Nucleus accumbens (tissue), 56 donors: ENCODE results near the gene FOS.
"Not testable (repeated sequence)": the region's sequence is repeated elsewhere in the genome, so short reads cannot be mapped to it uniquely, and the experiment has no call there.

Experiments used
- DNase-seq, 56 donors: peaks; one replicate each; lab custom pipeline; 2025; lab: John Stamatoyannopoulos, UW

The FOS gene

DNA sequence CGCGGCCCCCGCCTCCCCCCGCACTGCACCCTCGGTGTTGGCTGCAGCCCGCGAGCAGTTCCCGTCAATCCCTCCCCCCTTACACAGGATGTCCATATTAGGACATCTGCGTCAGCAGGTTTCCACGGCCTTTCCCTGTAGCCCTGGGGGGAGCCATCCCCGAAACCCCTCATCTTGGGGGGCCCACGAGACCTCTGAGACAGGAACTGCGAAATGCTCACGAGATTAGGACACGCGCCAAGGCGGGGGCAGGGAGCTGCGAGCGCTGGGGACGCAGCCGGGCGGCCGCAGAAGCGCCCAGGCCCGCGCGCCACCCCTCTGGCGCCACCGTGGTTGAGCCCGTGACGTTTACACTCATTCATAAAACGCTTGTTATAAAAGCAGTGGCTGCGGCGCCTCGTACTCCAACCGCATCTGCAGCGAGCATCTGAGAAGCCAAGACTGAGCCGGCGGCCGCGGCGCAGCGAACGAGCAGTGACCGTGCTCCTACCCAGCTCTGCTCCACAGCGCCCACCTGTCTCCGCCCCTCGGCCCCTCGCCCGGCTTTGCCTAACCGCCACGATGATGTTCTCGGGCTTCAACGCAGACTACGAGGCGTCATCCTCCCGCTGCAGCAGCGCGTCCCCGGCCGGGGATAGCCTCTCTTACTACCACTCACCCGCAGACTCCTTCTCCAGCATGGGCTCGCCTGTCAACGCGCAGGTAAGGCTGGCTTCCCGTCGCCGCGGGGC is at the start of gene FOS:
TSS of gene FOS (plus strand) at position 407 of the 731 bp plus-strand sequence. CDS start at position 562, 155 bp downstream.
- peak; percentile 64 to 98 (median 93) for DNase-seq

DNA sequence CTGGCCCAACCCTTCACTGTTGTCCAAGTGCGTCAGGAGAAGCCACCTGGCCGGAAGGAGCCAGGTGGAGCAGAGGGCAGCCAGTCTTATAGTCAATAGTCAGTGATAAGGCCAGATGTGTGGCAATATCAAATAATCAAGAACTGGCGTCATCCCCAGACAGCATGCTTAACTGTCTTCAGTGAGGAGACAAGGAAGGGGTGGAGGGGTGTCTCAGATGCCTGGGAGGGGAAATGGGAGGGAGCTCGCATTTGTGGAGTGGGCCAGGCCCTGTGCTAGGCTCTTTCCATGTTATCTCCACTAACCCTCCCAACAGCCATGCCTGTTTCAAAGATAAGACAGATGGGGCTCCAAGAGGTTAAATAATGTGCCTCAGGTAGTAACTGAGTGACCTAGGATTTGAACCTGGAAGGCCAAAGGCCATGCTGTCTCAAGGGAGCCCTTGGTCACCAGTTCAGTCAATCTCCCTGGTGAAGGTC is 48.9 kb upstream of the FOS start:
- no peak for DNase-seq

DNA sequence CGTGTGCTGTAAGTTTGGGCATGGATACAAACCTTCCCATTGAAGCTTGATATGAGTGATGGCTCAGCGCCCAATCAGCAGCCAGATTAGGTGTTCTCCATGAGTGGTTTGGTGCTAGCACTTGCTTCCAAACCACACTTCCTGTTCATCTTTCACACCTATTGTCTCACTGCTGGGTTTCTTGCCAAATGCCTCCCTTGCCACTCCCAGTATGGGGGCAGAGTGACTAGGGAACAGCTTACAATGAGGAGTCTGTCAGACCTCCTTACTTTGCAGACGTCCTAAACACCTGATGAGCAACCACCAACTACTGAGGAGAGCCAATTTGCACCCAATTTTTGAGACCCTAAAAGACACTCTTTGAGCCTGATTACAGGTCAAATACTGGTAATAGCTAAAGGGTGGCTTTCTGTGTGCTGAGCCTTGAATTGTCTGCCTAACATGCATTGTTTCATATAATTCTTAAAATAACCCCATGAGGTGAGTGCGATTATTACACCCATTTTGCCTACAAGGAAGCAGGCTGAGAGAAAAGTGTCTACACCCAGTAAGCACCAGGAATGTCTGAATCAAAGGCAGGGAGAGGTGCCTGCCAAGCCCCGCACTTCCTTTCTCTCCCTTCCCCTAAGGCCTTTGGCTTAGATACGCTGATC is 48.4 kb upstream of the FOS start:
- peak in 20 of 56 donors; percentile 5 to 56 (median 22) for DNase-seq

DNA sequence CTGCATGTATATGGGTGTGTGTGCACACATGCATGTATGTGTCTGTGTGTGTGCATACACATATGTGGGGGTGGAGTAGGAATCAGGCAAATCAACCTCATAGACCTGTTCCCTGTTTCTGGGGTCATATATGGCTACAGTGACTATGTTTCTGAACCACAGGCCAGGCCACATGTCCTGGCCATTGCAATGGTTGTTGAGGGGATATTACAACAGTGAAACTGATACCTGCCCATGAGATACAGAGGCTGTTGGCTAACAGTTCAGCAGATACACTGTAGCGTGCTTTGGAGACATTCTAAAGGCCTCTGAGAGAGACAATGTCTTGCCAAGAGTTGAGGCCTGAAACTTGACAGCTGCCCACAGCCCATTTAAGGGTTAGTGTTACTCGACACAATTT is 47.3 kb upstream of the FOS start:
- DNase-seq, result no peak

DNA sequence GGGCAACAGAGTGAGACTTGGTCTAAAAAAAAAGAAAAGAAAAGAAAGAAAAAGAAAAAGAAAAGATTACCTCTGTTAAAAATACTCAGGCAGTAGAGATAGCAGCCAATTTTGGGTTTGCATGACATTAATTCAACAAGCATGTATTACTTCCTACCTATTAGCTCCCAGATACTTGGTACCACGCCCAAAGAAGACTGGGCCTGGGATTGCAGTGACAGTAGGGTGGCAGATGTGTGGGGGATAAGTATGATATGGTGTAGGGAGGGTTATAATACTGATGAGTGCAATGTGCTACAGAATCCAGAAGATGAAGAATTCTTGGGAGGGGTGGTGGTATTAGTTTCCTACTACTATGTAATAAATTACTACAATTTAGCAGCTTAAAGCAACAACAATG is 46.4 kb upstream of the FOS start:
- DNase-seq, result no peak

DNA sequence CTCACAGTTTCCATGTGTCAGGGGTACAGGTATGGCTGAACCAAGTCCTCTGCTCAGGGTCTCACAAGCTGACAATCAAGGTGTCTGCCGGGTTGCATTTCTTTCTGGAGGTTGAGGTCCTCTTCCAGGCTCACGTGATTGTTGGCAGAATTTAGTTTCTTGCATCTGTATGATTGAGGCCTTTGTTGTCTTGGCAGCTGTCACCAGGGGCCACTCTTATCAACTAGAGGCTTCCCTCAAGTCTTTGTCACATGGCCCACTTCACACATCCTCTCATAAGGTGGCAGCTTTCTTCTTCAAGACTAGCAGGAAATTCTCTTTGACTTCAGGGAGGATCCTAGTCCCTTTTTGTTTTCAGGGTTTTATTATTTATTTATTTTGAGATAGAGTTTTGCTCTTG is 46.0 kb upstream of the FOS start:
- no peak for DNase-seq

DNA sequence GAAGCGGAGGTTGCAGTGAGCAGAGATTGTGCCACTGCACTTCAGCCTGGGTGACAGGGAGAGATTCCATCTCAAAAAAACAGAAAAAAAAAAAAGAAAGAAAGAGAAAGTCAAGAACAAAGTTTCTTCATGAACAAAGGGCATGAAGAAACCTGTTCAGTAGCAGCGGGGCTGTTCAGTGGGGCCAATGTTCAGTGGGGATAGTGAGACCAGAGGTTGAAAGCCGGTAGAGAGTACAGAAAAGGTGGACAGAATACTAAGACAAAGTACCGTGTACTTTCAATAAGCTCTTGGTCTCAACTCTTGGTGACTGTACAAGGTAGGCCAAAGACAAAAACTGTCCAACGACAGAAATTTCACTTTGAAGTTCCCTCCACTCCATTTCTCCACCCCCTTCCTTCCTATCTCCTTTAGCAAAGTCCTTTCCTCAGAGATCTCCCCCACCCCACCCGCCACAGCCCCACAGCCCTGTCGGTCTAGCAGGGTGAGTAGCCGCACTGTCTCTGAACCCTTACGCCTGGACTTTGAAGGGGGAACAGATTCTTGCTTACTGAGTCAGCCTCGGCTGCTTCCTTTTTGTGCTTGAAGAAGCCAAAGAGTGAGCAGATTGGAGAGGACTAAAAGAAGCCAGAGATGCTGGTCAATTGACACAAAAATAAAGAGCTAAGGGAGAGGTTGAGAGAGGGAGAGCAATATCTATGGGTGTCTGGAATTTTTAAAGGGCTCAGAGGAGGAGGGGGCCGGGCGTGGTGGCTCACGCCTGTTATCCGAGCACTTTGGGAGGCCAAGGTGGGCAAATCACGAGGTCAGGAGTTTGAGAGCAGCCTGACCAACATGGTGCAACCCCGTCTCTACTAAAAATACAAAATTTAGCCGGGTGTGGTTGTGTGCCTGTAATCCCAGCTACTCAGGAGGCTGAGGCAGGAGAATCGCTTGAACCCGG is 44.2 kb upstream of the FOS start:
- peak in 24 of 56 donors; percentile 5 to 44 (median 20) for DNase-seq

DNA sequence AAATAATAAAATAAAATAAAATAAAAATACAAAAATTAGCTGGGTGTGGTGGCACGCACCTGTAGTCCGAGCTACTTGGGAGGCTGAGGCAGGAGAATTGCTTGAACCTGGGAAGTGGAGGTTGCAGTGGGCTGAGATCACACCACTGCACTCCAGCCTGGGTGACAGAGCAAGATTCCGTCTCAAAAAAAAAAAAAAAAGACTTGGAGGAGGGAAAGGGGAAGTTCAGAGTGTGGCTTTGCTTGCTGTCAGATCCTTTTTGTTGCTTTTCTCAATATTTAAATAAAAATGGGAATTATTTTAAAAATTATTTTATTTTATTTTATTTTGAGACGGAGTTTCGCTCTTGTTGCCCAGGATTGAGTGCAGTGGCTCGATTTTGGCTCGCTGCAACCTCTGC is 43.4 kb upstream of the FOS start:
- DNase-seq, result not testable (repeated sequence)

DNA sequence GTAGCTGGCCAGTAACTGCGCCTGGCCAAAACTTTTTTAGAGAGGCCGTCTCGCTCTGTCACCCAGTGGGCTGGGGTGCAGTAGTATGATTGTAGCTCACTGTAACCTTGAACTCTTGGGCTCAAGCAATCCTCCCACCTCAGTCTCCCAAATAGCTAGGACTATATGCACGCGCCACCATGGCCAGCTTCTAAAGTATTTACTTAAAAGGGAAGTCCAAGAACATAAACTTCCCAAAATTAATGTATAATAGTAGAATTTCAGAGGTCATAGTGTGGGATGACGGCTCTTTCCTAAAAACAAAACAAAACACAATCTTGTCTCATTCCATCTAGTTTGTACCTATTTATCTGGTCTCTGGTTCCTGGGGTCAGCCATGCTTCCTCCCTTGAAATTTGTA is 42.2 kb upstream of the FOS start:
- no peak for DNase-seq

DNA sequence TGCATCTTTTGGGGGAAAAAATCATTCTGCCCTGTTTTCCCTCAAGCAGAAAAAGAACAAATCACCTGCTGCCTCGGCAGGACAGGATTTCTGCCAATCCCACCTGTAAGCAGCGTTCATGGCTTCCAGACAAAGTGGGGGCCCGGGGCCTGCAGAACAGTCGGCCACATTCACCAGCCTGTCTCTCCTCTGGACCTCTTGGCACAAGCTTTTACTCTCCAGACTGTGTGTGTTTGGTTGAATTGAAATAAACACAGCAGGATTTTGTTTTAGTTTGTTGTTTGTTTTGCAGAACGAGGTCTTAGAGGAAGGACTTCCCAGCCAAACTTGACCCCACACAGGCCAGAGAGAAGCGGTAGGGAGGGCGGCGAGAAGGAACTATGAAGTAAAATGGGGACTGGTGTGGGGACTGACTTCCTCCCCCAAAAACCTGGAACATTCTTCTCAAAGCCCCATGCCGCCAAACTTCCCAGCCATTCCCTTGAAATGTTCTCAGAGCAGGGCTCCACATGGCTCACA is 41.7 kb upstream of the FOS start:
- peak in 6 of 56 donors; percentile 29 to 47 (median 36) for DNase-seq

DNA sequence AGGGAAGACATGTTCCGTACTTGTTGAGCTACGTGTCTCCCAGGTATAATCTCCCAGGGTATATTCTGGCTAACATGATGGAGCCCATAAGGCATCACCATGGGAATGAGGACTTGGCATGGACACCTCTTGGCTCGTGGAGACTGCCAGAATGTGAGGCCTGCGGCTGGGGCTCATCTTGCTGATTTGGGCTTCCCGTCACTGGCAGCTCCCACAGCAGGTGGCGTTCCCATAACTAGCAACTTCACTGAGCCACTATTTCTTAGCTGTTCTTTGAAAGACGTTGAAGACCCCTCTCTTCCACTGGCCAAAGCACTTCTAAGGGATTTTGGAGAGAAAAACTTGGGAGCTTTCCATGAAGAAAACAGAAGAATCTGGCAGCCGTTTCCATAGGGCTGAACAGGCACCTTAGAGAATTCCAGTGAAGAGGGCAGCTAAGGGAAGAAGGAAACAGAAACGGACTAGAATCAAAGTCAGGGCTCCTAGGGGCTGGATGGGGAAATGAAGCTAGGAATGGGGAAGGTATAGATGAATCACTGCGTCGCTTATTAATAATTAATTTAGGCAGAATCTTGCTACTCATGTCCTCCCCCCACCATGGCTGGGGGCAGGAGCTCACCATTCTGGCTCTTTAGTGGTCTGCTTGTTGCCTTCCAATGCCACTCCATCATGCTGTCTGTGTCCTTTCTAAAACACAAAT is 39.7 kb upstream of the FOS start:
- DNase-seq, result peak in 10 of 56 donors; percentile 6 to 26 (median 13)

DNA sequence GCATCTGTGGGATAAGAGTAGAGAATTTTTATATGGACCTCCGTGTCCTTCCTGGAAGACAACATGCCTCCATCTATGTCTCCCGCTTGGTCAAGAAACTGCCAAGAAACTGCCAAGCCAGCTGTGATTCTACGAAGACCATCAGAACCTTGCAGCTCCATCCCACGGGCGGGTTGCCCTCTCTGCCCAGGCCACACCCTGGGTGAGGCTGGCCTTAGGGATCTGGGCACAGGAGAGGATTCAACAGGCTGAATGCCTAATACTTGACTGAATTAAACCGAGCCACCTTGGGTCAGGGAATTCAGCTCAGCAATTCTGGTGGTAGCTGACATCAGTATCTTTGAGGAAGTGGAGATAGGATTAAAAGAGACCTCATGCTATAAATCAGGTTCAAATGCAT is 37.8 kb upstream of the FOS start:
- no peak for DNase-seq

DNA sequence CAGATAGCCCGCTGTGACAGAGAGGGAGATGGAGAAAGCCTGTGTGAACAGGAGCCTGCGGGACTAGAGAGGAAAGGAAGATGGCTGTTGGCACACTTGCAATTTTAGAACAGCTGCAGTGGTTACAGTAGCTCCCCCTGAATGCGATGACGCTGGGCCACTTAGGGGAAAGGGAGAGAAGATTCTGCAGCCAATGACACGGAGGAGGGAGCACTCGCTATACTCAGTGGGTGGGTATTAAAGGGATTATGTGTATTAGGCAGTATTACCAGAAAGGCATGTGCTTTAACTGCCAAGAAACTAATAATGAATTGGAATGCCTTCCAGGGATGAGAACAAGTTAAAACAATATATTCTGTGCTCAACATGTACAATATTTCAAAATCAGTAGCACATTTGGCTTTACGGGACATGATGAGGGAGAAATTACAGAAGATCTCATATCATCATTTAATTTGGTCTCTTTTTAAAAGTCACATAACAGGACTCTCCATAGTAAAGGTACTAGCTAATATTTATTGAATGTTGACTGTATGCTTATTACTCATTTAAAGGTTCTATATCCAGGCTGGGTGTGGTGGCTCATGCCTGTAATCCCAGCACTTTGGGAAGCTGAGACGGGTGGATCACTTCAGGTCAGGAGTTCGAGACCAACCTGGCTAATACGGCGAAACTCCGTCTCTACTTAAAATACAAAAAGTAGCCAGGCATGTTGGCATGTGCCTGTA is 35.9 kb upstream of the FOS start:
- DNase-seq, result peak in 3 of 56 donors; percentile 11 to 20 (median 18)

DNA sequence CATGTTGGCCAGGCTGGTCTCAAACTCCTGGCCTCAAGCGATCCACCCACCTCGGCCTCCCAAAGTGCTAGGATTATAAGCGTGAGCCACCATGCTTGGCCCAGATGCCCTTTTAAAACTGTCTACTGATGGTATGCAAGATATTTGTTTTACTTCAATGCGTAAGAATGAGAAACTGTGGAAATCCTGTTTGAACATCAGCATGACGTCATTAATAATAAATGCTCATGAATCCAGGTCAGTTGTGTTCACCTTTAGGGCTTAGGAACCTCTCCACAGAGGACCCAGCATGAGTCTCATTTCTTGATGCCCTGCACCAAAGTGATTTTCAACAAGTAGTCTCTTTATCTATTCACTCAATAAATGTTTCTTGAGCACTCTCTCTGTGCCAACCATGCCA is 34.5 kb upstream of the FOS start:
- DNase-seq, result no peak

DNA sequence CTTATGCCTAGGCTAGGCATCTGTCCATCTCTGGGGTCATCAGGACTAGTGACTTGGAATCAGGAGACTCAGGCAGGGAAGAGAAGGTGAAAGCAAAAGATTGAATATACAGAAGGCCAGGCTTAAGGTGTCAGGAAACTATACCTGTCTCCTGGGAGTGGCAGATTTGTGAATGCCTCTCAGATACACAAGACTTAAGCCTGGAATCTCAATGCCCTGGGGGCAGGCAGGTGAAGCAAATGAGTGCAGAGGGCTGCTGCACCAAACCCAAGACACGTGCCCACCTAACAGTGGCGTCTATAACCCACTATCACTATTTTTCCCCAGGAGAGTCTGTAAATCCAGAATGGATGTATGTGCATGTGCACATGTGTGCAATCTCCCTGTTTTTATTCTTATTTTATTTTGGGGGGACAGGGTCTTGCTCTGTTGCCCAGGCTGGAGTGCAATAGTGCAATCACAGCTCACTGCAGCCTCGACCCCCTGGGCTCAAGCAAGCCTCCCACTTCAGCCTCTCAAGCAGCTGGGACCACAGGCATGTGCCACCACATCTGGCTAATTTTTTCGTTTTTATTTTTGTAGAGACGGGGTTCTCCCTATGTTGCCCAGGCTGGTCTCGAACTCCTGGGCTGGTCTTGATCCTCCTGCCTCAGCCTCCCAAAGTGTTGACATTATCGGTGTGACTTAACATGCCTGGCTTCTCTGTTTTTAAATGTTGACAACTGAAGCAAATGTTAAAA is 31.9 kb upstream of the FOS start:
- DNase-seq, result no peak

DNA sequence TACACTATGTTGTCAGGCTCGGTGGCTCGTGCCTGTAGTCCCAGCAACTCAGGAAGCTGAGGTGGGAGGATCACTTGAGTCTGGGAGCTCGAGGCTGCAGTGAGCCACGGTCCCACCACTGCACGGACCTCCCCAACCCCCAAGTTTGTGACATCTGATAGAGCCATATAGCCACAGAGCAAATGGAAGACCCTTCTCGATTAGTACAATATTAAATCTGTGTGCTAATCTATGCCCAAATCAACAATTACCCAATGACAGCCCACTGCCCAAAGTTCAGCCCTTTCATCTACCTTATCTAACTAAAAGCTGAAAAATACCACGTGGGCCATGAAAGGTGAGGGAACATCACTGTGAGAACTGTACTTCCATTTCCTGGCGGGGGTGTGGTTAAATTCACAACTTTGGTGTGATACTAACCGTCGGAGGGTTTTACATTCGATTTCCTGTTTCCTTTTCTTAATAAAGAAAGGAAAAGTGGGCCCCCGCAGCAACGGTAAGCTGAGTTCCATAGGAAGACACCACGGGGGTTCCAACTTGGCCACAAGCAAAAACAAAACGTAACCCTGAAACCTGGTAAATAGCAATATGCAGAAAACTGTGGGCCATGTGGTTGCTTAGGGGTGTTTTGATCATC is 31.2 kb upstream of the FOS start:
- DNase-seq, result no peak

DNA sequence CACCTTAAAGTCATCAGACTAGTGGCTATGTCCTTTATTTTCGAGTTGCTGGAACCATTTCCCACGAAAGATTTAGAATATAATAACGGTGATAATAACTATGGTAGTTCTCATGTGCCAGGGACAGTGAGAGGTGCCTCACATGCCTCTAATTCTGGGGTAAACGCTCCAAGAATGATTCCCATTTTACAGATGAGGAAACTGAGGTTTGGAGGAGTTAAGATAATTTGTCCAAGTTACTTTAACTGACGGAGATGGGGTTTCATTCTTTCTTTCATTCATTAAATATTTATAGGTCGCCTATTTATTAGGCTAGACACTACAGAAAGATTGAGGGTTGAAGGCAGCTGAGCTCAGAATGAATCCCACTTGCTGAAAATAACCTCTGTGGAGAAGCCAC is 30.7 kb upstream of the FOS start:
- DNase-seq, result no peak
